Inflammatory macrophage (primary cell): Measurements from ENCODE around the gene VWA8.
"Not testable (repeated sequence)": the region's sequence is repeated elsewhere in the genome, so short reads cannot be mapped to it uniquely, and the experiment has no call there.

ENCODE experiments used
- DNase-seq, 2 donors: peaks; one replicate each; pipeline ENCODE4 v3.0.0-alpha.2; 2020 to 2022

Gene VWA8

GRCh38 chr13:41680900-41681299 is 280.0 kb downstream of the VWA8 start:
- no peak for DNase-seq

GRCh38 chr13:41678848-41679247 is 282.1 kb downstream of the VWA8 start:
- no peak for DNase-seq

- no peak for DNase-seq
Observed at GRCh38 chr13:41678249-41678648, 282.7 kb downstream of the VWA8 start.

- no peak for DNase-seq
Observed at GRCh38 chr13:41675306-41675705, 285.6 kb downstream of the VWA8 start.

GRCh38 chr13:41674246-41674645 is 286.7 kb downstream of the VWA8 start:
- no peak for DNase-seq

GRCh38 chr13:41673640-41674039 is 287.3 kb downstream of the VWA8 start:
- DNase-seq = no peak

- no peak for DNase-seq
Observed at GRCh38 chr13:41670873-41671443, 290.0 kb downstream of the VWA8 start.

- peak; percentile 87 to 95 for DNase-seq
Observed at GRCh38 chr13:41668130-41668757, 292.7 kb downstream of the VWA8 start.

GRCh38 chr13:41666644-41667043 is 294.3 kb downstream of the VWA8 start:
- no peak for DNase-seq

GRCh38 chr13:41660411-41660810 is 300.5 kb downstream of the VWA8 start:
- DNase-seq = no peak

- no peak for DNase-seq
Observed at GRCh38 chr13:41658057-41658661, 302.8 kb downstream of the VWA8 start.

GRCh38 chr13:41655997-41656396 is 304.9 kb downstream of the VWA8 start:
- DNase-seq = no peak

GRCh38 chr13:41654796-41655195 is 306.1 kb downstream of the VWA8 start:
- peak; percentile 57 to 95 for DNase-seq

- DNase-seq = peak; percentile 53 to 58
Observed at GRCh38 chr13:41652735-41653361, 308.1 kb downstream of the VWA8 start.

- DNase-seq = peak; percentile 71 to 77
Observed at GRCh38 chr13:41651413-41652058, 309.4 kb downstream of the VWA8 start.

GRCh38 chr13:41650706-41651105 is 310.2 kb downstream of the VWA8 start:
- DNase-seq = no peak

- no peak for DNase-seq
Observed at GRCh38 chr13:41649659-41650058, 311.2 kb downstream of the VWA8 start.

GRCh38 chr13:41648314-41648935 is 312.5 kb downstream of the VWA8 start:
- no peak for DNase-seq

- DNase-seq = not testable (repeated sequence)
Observed at GRCh38 chr13:41647699-41648313, 313.1 kb downstream of the VWA8 start.

GRCh38 chr13:41645331-41645730 is 315.6 kb downstream of the VWA8 start:
- DNase-seq = peak; percentile 82 to 88

GRCh38 chr13:41644742-41645141 is 316.2 kb downstream of the VWA8 start:
- no peak for DNase-seq

- no peak for DNase-seq
Observed at GRCh38 chr13:41643507-41643906, 317.4 kb downstream of the VWA8 start.
